Calu3 (cell line): ENCODE results near the gene NOP53. TPM values are rescaled to one million over a fixed set of nuclear protein-coding genes. Genes with fewer than 3 reads are reported as not detected.

Source experiments
- BruUV-seq: library from RNA; stranded (reverse); fragments of 400-500 nt; replicated peaks from 2 replicates; lab custom pipeline; 2021; lab: Mats Ljungman, UMichigan
- CTCF ChIA-PET: fragments of 300-600 bp; sonication (Branson Sonifier 250); formaldehyde crosslinking; loops from one replicate; lab custom pipeline; 2022; ENCODE audit warnings: antibody characterized with exemption; lab: Charles Lee
- DNase-seq: peaks from one replicate; pipeline ENCODE4 v3.0.0; 2022
- H3K27ac Mint-ChIP-seq: one replicate; pipeline ENCODE4 v1.8.0; 2022; ENCODE audit warnings: mixed read lengths; ENCODE audit not compliant: unreplicated experiment
- H3K27me3 Mint-ChIP-seq: one replicate; pipeline ENCODE4 v1.8.0; 2022; ENCODE audit warnings: mixed read lengths; ENCODE audit not compliant: unreplicated experiment
- H3K36me3 Mint-ChIP-seq: one replicate; pipeline ENCODE4 v1.8.0; 2022; ENCODE audit warnings: mild to moderate bottlenecking, moderate library complexity, mixed read lengths; ENCODE audit not compliant: insufficient read depth, unreplicated experiment
- H3K4me1 Mint-ChIP-seq: one replicate; pipeline ENCODE4 v1.8.0; 2022; ENCODE audit warnings: mild to moderate bottlenecking, low read depth, mixed read lengths; ENCODE audit not compliant: unreplicated experiment
- H3K4me3 Mint-ChIP-seq: one replicate; pipeline ENCODE4 v1.8.0; 2022; ENCODE audit warnings: mild to moderate bottlenecking, low read depth, moderate library complexity, mixed read lengths; ENCODE audit not compliant: unreplicated experiment
- H3K9me3 Mint-ChIP-seq: one replicate; pipeline ENCODE4 v1.8.0; 2022; ENCODE audit warnings: low read depth, mixed read lengths; ENCODE audit not compliant: unreplicated experiment
- intact Hi-C: fragments of 100-400 bp; cut with micrococcal nuclease; formaldehyde crosslinking; loops from one replicate; pipeline ENCODE4 v1.10.0; 2022; ENCODE audit not compliant: unreplicated experiment
- total RNA-seq: library from RNA; stranded (reverse); gene quantifications from 2 replicates; pipeline ENCODE4 v1.2.3, GENCODE V29; 2022
- TF ChIP-seq, protein P1 (sequence below): fragments of 200-600 bp; IDR thresholded peaks from one replicate; pipeline ENCODE4 v1.8.0; 2022; ENCODE audit warnings: antibody characterized with exemption; ENCODE audit not compliant: unreplicated experiment

Gene NOP53
- total RNA-seq, 1 experiment from 2014 or later = 222 TPM

- Mint-ChIP-seq H3K27ac (no peak overlapping the region), H3K36me3 (peaks cover 87% of the 10 kb centered on the region), H3K4me1 (peaks cover 10% of the 10 kb centered on the region), H3K9me3 (no peaks in the 10 kb centered on the region), H3K27me3 (no peaks in the 10 kb centered on the region), H3K4me3 (no peak overlapping the region)
- intact Hi-C loops = no loop called here
- TF ChIP-seq, protein P1, sequence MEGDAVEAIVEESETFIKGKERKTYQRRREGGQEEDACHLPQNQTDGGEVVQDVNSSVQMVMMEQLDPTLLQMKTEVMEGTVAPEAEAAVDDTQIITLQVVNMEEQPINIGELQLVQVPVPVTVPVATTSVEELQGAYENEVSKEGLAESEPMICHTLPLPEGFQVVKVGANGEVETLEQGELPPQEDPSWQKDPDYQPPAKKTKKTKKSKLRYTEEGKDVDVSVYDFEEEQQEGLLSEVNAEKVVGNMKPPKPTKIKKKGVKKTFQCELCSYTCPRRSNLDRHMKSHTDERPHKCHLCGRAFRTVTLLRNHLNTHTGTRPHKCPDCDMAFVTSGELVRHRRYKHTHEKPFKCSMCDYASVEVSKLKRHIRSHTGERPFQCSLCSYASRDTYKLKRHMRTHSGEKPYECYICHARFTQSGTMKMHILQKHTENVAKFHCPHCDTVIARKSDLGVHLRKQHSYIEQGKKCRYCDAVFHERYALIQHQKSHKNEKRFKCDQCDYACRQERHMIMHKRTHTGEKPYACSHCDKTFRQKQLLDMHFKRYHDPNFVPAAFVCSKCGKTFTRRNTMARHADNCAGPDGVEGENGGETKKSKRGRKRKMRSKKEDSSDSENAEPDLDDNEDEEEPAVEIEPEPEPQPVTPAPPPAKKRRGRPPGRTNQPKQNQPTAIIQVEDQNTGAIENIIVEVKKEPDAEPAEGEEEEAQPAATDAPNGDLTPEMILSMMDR = no peak
- DNase-seq = no peak
- BruUV-seq = no TSS peak
- CTCF ChIA-PET = no interaction called here
Measured at GRCh38 chr19:47755762-47756626, 10.6 kb downstream of the NOP53 start.

- Mint-ChIP-seq H3K36me3 (peaks cover 86% of the 10 kb centered on the region), H3K9me3 (no peaks in the 10 kb centered on the region), H3K27me3 (no peaks in the 10 kb centered on the region), H3K4me3 (no peak overlapping the region), H3K27ac (no peak overlapping the region), H3K4me1 (peaks cover 10% of the 10 kb centered on the region)
- no TSS peak for BruUV-seq
- intact Hi-C loops = no loop called here
- no peak for DNase-seq
- CTCF ChIA-PET = no interaction called here
- TF ChIP-seq, protein P1 = no peak
Measured at GRCh38 chr19:47756627-47756929, 11.2 kb downstream of the NOP53 start.

DNA sequence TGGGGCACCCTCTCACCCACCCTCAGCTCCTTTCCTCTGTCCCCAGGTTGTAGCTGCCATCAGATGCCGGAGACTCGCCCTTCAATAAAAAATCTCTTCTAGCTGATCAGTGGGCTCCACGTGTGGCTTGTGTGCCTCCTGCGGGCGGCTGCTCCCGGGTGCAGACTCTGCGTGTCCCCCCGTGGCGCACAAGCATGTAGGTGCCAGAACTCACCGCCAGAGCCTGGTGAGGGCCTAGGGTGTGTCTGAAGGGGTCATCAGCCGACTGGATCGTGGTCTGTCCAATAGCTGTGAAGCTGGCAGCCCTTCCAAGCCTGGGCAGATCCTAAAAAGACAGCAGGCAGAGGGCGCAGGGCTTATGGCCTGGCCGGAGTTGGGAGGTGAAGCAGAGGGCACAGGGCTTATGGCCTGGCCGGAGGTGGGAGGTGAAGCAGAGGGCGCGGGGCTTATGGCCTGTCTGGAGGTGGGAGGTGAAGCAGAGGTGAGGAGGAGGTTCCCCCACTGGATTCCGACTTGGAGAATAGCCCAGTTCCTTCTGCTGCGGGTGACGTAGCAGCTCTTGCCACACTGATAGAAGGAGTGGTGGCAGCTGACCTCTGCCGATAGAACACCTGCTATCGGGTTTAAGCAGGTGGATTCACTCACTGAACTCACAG lies 11.7 kb downstream of the NOP53 start:
- peaks cover 10% of the 10 kb centered on the region for H3K4me1 Mint-ChIP-seq
- no TSS peak for BruUV-seq
- CTCF ChIA-PET = no interaction called here
- H3K9me3 Mint-ChIP-seq = no peaks in the 10 kb centered on the region
- TF ChIP-seq, protein P1 = no peak
- H3K4me3 Mint-ChIP-seq = no peak overlapping the region
- peaks cover 81% of the 10 kb centered on the region for H3K36me3 Mint-ChIP-seq
- no peak for DNase-seq
- peak overlapping the region; percentile 24 for H3K27ac Mint-ChIP-seq
- no peaks in the 10 kb centered on the region for H3K27me3 Mint-ChIP-seq
- intact Hi-C loops = no loop called here

DNA sequence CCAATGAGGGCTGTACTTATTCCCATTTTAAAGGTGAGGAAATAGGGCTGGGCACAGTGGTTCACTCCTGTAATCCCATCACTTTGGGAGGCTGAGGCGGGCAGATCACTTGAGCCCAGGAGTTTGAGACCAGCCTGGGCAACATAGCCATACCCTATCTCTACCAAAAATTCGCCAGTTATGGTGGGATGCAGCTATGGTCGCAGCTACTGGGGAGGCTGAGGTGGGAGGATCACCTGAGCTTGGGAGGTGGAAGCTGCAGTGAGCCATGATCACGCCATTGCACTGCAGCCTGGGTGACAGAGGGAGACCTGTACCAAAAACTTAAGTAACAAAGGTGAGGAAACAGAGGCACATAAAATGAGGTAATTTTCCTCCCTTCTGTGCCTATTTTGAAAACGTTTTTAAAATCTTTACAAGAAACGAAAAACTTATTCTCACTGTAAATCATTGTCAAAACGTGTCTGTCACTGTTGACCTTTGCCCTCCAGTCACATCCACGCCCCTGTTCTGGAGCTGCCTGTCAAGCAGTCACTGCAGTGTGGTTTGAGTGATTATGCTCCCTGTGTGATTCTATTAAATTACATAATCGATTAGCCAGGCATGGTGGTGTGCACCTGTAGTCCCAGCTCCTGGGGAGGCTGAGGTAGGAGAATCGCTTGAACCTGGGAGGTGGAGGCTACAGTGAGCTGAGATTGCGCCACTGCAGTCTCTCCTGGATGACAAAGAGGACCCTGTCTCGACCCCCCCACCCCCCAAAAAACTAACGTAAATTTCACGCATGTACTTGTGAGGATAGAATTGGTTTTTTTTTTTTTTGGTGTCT lies 12.5 kb downstream of the NOP53 start:
- Mint-ChIP-seq H3K4me1 (peaks cover 10% of the 10 kb centered on the region), H3K27ac (peak overlapping the region; percentile 24), H3K4me3 (no peak overlapping the region), H3K36me3 (peaks cover 78% of the 10 kb centered on the region), H3K27me3 (no peaks in the 10 kb centered on the region), H3K9me3 (no peaks in the 10 kb centered on the region)
- no peak for DNase-seq
- TSS peak; percentile 1 for BruUV-seq
- intact Hi-C loops = no loop called here
- CTCF ChIA-PET = interaction anchor here (0.6 kb wide), 1 partner anchor 1560 kb away, joined by 3 read pairs; no protein-coding TSS in a partner anchor
- TF ChIP-seq, protein P1 = no peak
